GM18870 (cell line): ENCODE measurements around the gene GARNL3.

Experiments
- ATAC-seq: cut with Tn5 transposase; IDR thresholded peaks from one replicate; pipeline ENCODE4 v1.9.1; 2021; ENCODE audit warnings: moderate library complexity; ENCODE audit not compliant: unreplicated experiment

GARNL3 gene

DNA sequence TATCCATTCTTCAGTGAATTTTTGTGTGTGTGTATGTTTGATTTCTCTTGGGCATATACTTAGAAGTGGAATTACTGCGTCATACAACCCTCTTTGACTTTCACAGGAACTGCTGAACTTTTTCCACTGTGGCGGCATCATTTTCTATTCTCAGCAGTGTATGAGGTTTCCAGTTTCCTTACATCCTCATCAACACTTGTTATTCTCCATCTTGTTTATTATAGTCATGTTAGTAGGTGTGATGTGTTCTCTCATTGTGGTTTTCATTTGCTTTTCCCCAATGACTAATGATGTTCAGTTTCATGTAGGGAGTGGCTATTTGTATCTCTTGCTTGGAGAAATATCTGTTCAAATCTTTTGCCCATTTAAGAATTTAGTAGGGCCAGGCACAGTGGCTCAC lies 162.2 kb downstream of the GARNL3 start:
- no peak for ATAC-seq

DNA sequence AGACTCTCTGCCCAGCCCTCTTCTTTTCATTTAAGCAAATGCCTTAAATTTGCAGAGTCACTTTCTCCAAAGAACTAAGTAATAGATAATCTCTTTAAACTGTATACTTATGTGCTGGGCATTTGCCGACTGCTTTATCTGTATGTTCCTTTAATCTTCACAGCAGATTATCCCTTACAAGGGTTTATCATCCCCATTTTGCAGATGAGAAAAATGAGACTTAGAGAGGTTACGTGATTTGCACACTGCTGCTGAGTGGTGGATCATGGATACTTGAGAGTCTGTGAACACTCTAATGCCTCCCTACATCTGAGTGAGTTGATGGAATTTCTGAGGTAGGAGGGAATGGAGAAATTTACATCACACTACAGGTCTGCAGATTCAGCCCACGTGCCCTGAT lies 163.8 kb downstream of the GARNL3 start:
- no peak for ATAC-seq

DNA sequence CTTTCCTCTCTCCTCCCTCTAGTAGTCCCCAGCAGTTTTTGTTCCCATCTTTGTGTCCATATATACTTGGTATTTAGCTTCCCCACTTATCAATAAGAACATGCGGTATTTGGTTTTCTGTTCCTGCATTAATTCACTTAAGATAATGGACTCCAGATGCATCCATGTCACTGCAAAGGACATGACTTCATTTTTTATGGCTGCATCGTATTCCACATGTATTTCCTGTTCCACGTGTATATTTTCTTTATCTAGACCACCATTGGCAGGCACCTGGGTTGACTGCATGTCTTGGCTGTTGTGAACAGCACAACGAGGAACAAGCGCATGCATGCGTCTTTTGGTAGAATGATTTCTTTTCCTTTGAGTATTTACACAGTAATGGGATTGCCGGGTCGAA lies 165.8 kb downstream of the GARNL3 start:
- no peak for ATAC-seq

DNA sequence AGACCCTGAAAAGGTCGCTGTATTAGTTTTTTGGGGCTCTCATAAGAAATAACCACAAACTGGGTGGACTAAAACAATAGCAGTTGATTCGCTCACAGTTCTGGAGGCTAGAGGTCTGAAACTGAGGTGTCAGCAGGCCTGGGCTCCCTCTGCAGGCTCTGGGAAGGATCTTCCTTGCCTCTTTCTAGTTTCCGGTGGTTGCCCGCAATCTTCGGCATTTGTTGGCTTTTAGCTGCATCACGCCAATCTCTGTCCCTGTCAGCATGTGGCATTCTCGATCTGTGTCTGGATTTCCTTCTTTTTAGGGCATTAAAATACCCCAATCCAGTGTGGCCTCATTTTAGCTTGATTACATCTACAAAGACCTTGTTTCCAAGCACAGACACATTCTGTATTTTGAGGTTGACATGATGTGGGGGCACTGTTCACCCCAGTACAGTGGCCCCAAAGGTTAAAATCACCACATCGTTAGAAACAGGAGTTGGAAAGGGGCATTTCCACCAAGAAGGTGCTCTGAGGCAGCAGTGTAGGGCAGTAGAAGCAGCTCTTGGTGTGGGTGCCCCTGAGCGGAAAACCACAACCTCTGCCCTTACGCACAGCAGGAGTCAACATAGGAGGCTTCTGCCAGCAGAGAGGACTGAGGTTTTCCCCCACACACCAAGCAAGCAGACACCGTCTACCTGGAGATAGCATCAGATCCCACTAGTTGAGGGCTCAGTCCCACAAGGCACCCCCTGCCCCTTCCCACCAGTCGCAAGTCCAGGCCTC lies 173.1 kb downstream of the GARNL3 start:
- ATAC-seq, result no peak

DNA sequence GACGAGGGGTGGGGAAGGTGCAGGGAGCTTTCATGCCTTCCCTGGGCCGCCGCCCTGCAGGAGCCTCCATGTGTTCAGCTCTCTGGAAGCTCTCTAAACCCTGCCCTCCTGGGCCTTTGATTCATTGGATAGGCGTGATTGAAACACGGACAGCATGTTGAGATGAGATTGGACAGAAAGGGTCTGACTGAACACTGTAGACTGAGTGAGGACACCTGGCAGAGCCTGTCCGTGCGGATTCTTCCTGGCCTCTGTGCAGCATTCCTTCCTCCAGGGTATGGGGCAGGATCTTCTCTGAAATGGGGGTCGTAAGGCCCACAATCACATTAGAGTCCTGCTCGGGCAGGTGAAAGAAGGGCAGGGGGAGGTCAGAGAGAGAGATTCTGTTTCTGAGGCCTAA lies 173.8 kb downstream of the GARNL3 start:
- no peak for ATAC-seq
